ENCODE data around the gene DCST1. TPM values are rescaled to one million over a fixed set of nuclear protein-coding genes. Genes with fewer than 3 reads are reported as not detected.
A peak's percentile ranks its signal among the peaks of the same experiment; 100 is the strongest.

The DCST1 gene
- total RNA-seq, 1 experiment from 2014 or later, result not detected

DNA sequence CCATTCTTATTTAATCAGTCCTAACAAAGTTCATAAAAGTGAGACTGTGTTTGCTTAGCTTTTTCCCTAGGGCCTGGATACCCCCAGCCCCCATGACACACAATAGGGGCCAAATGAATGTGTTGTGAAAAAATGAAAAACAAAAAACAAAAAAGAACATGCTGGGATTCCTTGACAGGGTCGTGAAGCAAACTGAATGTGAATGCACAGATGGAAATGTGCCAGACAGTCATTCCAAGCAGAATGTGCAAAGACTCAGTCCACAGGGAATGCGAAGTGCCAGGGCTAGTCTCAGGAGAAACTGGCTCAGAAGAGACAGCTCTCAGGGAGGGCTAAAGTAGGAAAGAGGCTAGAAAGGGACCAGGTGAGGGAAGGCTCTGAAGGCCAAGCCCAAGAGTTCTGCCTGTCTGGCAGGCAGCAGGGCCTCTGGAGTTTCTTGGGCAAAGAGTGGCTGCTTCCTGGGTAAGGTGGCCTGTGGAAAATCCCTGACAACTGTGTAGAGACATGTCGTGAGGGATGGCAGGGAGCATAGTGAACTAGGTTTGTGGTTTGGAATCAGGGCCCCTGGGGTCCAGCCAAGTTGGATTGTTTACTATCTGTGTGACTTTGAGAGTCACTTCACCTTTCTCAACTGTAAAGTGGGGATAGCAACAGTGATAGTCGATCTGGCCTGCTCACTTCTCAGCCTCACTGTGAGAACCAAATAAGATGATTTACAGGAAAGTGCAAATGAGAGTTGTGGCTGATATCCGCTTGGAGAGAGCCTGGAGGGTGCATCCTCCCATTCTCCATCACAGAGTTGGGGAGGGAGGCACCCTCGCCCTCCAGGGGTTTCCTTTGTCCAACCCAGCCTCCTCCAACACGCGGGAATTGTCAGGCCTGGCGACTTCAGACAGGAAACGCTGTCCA lies 16.3 kb downstream of the DCST1 start:
- no peaks in the 10 kb centered on the region for H3K27me3 ChIP-seq (replicated peaks; ENCODE audit: insufficient read depth, low read depth, low read length, poor library complexity)
- intact Hi-C loops (cut with micrococcal nuclease; ENCODE audit: unreplicated experiment), result no loop called here
- DNase-seq (ENCODE audit: low spot score), result peak; percentile 39
- peak overlapping the region; percentile 47 for H3K27ac ChIP-seq (ENCODE audit: low read depth, low read length, poor library complexity, severe bottlenecking)
- ChIA-PET POLR2A (ENCODE audit: low non-redundant PET) (interaction anchor here (0.5 kb wide), 1 partner anchor 51 kb away, joined by 4 read pairs; no protein-coding TSS in a partner anchor), CTCF (interaction anchor here (1.0 to 1.4 kb wide), 2 partner anchors 33 to 50 kb away, joined by 7 to 10 read pairs; no protein-coding TSS in a partner anchor)
- H3K36me3 ChIP-seq (ENCODE audit: insufficient read depth, low read length, poor library complexity, severe bottlenecking), result no peaks in the 10 kb centered on the region
- H3K4me1 ChIP-seq (ENCODE audit: insufficient read depth, low read length, poor library complexity, severe bottlenecking), result peaks cover 20% of the 10 kb centered on the region
- no peaks in the 10 kb centered on the region for H3K9me3 ChIP-seq (ENCODE audit: low read depth, low read length, poor library complexity, severe bottlenecking)
- BruUV-seq (replicated peaks), result no TSS peak
- H3K4me3 ChIP-seq (ENCODE audit: low read depth, low read length, poor library complexity, severe bottlenecking), result peak overlapping the region; percentile 89
- TF ChIP-seq, protein P1, sequence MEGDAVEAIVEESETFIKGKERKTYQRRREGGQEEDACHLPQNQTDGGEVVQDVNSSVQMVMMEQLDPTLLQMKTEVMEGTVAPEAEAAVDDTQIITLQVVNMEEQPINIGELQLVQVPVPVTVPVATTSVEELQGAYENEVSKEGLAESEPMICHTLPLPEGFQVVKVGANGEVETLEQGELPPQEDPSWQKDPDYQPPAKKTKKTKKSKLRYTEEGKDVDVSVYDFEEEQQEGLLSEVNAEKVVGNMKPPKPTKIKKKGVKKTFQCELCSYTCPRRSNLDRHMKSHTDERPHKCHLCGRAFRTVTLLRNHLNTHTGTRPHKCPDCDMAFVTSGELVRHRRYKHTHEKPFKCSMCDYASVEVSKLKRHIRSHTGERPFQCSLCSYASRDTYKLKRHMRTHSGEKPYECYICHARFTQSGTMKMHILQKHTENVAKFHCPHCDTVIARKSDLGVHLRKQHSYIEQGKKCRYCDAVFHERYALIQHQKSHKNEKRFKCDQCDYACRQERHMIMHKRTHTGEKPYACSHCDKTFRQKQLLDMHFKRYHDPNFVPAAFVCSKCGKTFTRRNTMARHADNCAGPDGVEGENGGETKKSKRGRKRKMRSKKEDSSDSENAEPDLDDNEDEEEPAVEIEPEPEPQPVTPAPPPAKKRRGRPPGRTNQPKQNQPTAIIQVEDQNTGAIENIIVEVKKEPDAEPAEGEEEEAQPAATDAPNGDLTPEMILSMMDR (conservative IDR thresholded peaks at IDR 0.05; ENCODE audit: low read depth, low read length), result no peak

GRCh38 chr1:155050560-155051341 lies 17.1 kb downstream of the DCST1 start, which contains the start of gene ADAM15:
Gene ADAM15, plus strand, starts transcription at chr1:155051316. Its CDS starts 71 bp downstream, at chr1:155051387.
- ChIA-PET POLR2A (ENCODE audit: low non-redundant PET) (interaction anchor here (0.5 kb wide), 1 partner anchor 52 kb away, joined by 4 read pairs; no protein-coding TSS in a partner anchor), CTCF (interaction anchor here (0.6 to 1.4 kb wide), 13 partner anchors 11 to 571 kb away, joined by 3 to 10 read pairs (median 5); partner anchors contain the start of gene SHC1)
- Histone ChIP-seq H3K36me3 (ENCODE audit: insufficient read depth, low read length, poor library complexity, severe bottlenecking) (no peaks in the 10 kb centered on the region), H3K27ac (ENCODE audit: low read depth, low read length, poor library complexity, severe bottlenecking) (peak within 1 kb of the TSS; percentile 47), H3K27me3 (replicated peaks; ENCODE audit: insufficient read depth, low read depth, low read length, poor library complexity) (no peaks in the 10 kb centered on the region), H3K4me1 (ENCODE audit: insufficient read depth, low read length, poor library complexity, severe bottlenecking) (peaks cover 20% of the 10 kb centered on the region), H3K9me3 (ENCODE audit: low read depth, low read length, poor library complexity, severe bottlenecking) (no peaks in the 10 kb centered on the region), H3K4me3 (ENCODE audit: low read depth, low read length, poor library complexity, severe bottlenecking) (peak within 1 kb of the TSS; percentile 89)
- peak; percentile 80 for DNase-seq (ENCODE audit: low spot score)
- intact Hi-C loops (cut with micrococcal nuclease; ENCODE audit: unreplicated experiment), result no loop called here
- no peak for TF ChIP-seq EZH2 (IDR thresholded peaks at IDR 0.05; ENCODE audit: borderline replicate concordance, low read depth, low read length, poor library complexity, severe bottlenecking)
- TF ChIP-seq, protein P1 (conservative IDR thresholded peaks at IDR 0.05; ENCODE audit: low read depth, low read length), result peak; percentile 98
- BruUV-seq (replicated peaks), result no TSS peak

DNA sequence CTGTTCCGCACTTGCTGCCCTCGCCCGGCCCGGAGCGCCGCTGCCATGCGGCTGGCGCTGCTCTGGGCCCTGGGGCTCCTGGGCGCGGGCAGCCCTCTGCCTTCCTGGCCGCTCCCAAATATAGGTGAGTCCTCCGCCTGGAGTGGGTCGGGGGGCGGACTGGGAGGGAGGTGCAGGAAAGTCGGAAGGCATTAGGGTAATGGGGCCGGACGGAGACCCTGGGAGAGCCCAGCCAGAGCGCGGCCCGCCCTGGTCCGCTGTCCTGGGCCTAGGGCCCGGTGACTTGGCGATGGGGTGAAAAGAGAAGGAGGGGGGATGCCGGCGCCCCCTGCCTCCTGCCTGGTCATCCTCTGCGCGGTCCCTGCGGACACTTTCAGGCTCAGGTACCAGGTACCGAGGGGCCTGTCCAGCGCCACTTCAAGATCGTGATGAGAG lies 17.7 kb downstream of the DCST1 start:
- TF ChIP-seq, protein P1 (conservative IDR thresholded peaks at IDR 0.05; ENCODE audit: low read depth, low read length), result no peak
- no peak for TF ChIP-seq EZH2 (IDR thresholded peaks at IDR 0.05; ENCODE audit: borderline replicate concordance, low read depth, low read length, poor library complexity, severe bottlenecking)
- intact Hi-C loops (cut with micrococcal nuclease; ENCODE audit: unreplicated experiment), result no loop called here
- Histone ChIP-seq H3K27me3 (replicated peaks; ENCODE audit: insufficient read depth, low read depth, low read length, poor library complexity) (no peaks in the 10 kb centered on the region), H3K4me3 (ENCODE audit: low read depth, low read length, poor library complexity, severe bottlenecking) (peak overlapping the region; percentile 89), H3K36me3 (ENCODE audit: insufficient read depth, low read length, poor library complexity, severe bottlenecking) (no peaks in the 10 kb centered on the region), H3K9me3 (ENCODE audit: low read depth, low read length, poor library complexity, severe bottlenecking) (no peaks in the 10 kb centered on the region), H3K4me1 (ENCODE audit: insufficient read depth, low read length, poor library complexity, severe bottlenecking) (peaks cover 20% of the 10 kb centered on the region), H3K27ac (ENCODE audit: low read depth, low read length, poor library complexity, severe bottlenecking) (no peak overlapping the region)
- CTCF ChIA-PET, result interaction anchor here (0.6 to 1.4 kb wide), 10 partner anchors 10 to 572 kb away, joined by 3 to 8 read pairs (median 4); partner anchors contain the start of gene SHC1
- DNase-seq (ENCODE audit: low spot score), result no peak
- POLR2A ChIA-PET (ENCODE audit: low non-redundant PET), result no interaction called here
- no TSS peak for BruUV-seq (replicated peaks)
